Mesendoderm (in vitro differentiated cells): ENCODE results near the gene SP100.
A peak's percentile ranks its signal among the peaks of the same experiment; 100 is the strongest.

Experiments
- DNase-seq: peaks from one replicate; pipeline ENCODE4 v3.0.0; 2013
- H2AK5ac ChIP-seq: 2 replicates; pipeline ENCODE4 v1.6.1; 2013; ENCODE audit warnings: low read length, inconsistent platforms
- H2BK120ac ChIP-seq: 2 replicates; pipeline ENCODE4 v1.6.1; 2013; ENCODE audit warnings: low read depth, mild to moderate bottlenecking, low read length, moderate library complexity, mixed read lengths
- H2BK15ac ChIP-seq: replicated peaks from 2 replicates; pipeline ENCODE4 v1.6.1; 2013; ENCODE audit warnings: low read depth, mild to moderate bottlenecking, moderate library complexity
- H2BK5ac ChIP-seq: 2 replicates; pipeline ENCODE4 v1.6.1; 2013; ENCODE audit warnings: low read length, inconsistent platforms
- H3K18ac ChIP-seq: 2 replicates; pipeline ENCODE4 v1.6.1; 2013; ENCODE audit warnings: mild to moderate bottlenecking, low read length, mixed read lengths
- H3K23ac ChIP-seq: one replicate; pipeline ENCODE4 v1.6.1; 2013; ENCODE audit warnings: low read length
- H3K27ac ChIP-seq: 2 replicates; pipeline ENCODE4 v1.5.1; 2013; ENCODE audit warnings: low read depth, mild to moderate bottlenecking, inconsistent platforms, low read length, moderate library complexity
- H3K27me3 ChIP-seq: 2 replicates; pipeline ENCODE4 v1.6.1; 2013; ENCODE audit warnings: low read length, control low read depth, mild to moderate bottlenecking, inconsistent platforms; ENCODE audit not compliant: insufficient read depth, poor library complexity
- H3K36me3 ChIP-seq: 2 replicates; pipeline ENCODE4 v1.6.1; 2013; ENCODE audit warnings: low read length, inconsistent platforms; ENCODE audit not compliant: control insufficient read depth, insufficient read depth
- H3K4ac ChIP-seq: one replicate; pipeline ENCODE4 v1.6.1; 2013; ENCODE audit warnings: low read depth, mild to moderate bottlenecking, low read length, moderate library complexity
- H3K4me1 ChIP-seq: 2 replicates; pipeline ENCODE4 v1.6.1; 2013; ENCODE audit warnings: low read depth, low read length, inconsistent platforms; ENCODE audit not compliant: control insufficient read depth
- H3K4me2 ChIP-seq: 2 replicates; pipeline ENCODE4 v1.6.1; 2013; ENCODE audit warnings: low read length
- H3K4me3 ChIP-seq: 2 replicates; pipeline ENCODE4 v1.5.1; 2013; ENCODE audit warnings: mild to moderate bottlenecking, low read length
- H3K56ac ChIP-seq: one replicate; pipeline ENCODE4 v1.6.1; 2013; ENCODE audit warnings: low read length
- H3K79me1 ChIP-seq: 2 replicates; pipeline ENCODE4 v1.6.1; 2013; ENCODE audit warnings: low read length, inconsistent platforms
- H3K79me2 ChIP-seq: 2 replicates; pipeline ENCODE4 v1.6.1; 2013; ENCODE audit warnings: mild to moderate bottlenecking, low read length; ENCODE audit not compliant: control insufficient read depth, insufficient read depth
- H3K9ac ChIP-seq: 2 replicates; pipeline ENCODE4 v1.6.1; 2013; ENCODE audit warnings: low read length, inconsistent platforms
- H4K5ac ChIP-seq: one replicate; pipeline ENCODE4 v1.6.1; 2013; ENCODE audit warnings: low read length
- H4K8ac ChIP-seq: one replicate; pipeline ENCODE4 v1.6.1; 2013; ENCODE audit warnings: low read depth, mild to moderate bottlenecking, control low read depth, low read length, moderate library complexity
- WGBS: extraction: QIAGEN DNeasy Blood & Tissue Kit; methylation state at CpG from one replicate; pipeline ENCODE4 v1.1.7; 2013; ENCODE audit warnings: low lambda C conversion rate, missing lambda C conversion rate; ENCODE audit not compliant: insufficient coverage; ENCODE audit errors: extremely low coverage; 5-methylcytosine and 5-hydroxymethylcytosine counted together

The SP100 gene

DNA sequence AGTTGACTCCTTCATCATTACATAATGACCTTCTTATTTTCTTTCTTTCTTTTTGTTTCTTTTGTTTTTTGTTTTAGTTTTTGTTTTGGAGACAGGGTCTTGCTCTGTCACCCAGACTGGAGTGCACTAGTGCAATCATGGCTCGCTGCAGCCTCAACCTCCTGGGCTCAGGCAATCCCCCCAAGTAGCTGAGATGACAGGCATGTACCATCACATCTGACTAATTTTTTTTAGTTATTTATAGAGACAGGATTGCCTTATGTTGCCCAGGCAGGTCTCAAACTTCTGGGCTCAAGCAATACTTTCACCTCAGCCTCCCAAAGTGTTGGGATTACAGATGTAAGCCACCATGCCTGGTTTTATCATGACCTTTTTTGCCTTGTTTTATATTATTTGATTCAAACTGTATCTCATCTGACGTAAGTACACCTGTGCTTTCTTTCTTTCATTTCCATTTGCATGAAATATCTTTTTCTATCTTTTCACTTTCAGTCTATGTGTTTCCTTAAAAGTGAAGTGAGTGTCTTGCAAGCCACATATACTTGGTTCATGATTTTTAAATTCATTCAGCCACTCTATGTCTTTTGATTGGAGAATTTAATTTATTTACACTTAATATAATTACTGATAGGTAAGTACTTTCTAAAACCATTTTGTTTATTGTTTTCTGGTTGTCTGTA is 39.1 kb downstream of the SP100 start:
- Histone ChIP-seq H3K79me1 (no peaks in the 10 kb centered on the region), H2BK15ac (no peak overlapping the region), H2BK120ac (no peak overlapping the region), H3K4me2 (no peak overlapping the region), H3K27ac (no peak overlapping the region), H4K5ac (no peak overlapping the region), H2AK5ac (no peak overlapping the region), H4K8ac (no peak overlapping the region), H3K4me1 (no peaks in the 10 kb centered on the region), H3K56ac (no peak overlapping the region), H3K4me3 (no peak overlapping the region), H3K4ac (no peak overlapping the region), H3K79me2 (no peaks in the 10 kb centered on the region), H3K23ac (no peak overlapping the region), H3K27me3 (no peaks in the 10 kb centered on the region), H3K36me3 (no peaks in the 10 kb centered on the region), H3K9ac (no peak overlapping the region), H3K18ac (no peak overlapping the region), H2BK5ac (no peak overlapping the region)
- no CpG with 5 or more reads among the region's 2 CpGs for WGBS
- DNase-seq = no peak

DNA sequence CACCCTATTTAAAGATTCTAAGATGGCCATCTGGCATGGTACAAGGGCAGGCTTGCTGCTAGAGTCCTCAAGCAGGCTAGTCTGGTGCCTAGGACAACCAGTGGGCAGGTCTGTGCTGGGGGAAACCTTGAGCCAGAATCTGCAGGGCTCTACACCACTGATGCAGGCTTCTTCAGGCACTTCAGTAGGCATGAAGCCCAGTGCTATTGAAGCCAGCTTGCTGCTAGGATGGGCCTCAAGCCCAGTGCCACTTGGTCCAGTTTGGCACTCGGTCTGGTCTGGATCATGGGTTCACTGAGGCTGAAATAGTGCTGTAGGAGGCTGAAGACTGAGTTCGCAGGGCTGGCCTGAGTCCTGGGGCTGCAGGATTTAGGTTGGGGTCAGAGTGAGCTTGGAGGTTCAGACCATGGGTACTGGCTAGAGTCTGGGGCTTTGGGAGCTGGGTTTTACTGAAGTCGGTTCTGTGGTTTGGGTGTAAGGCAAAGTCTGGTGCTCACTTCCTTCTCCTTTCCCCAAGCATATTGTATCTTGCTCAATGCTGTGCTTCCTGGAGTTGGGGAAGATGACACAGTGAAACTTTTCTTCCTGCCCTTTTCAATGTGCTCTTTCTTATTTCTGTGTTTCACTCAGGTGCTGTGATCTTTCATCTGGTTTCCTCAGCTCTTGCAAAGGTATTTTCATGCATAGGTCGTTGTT is 41.2 kb downstream of the SP100 start:
- Histone ChIP-seq H3K9ac (no peak overlapping the region), H3K4me3 (no peak overlapping the region), H4K5ac (no peak overlapping the region), H3K79me2 (no peaks in the 10 kb centered on the region), H2BK5ac (no peak overlapping the region), H3K18ac (no peak overlapping the region), H2AK5ac (no peak overlapping the region), H3K4me2 (no peak overlapping the region), H4K8ac (no peak overlapping the region), H2BK120ac (no peak overlapping the region), H3K27me3 (no peaks in the 10 kb centered on the region), H3K79me1 (no peaks in the 10 kb centered on the region), H3K56ac (no peak overlapping the region), H2BK15ac (no peak overlapping the region), H3K36me3 (no peaks in the 10 kb centered on the region), H3K23ac (no peak overlapping the region), H3K4me1 (no peaks in the 10 kb centered on the region), H3K4ac (no peak overlapping the region), H3K27ac (no peak overlapping the region)
- no CpG with 5 or more reads among the region's 4 CpGs for WGBS
- DNase-seq = no peak

DNA sequence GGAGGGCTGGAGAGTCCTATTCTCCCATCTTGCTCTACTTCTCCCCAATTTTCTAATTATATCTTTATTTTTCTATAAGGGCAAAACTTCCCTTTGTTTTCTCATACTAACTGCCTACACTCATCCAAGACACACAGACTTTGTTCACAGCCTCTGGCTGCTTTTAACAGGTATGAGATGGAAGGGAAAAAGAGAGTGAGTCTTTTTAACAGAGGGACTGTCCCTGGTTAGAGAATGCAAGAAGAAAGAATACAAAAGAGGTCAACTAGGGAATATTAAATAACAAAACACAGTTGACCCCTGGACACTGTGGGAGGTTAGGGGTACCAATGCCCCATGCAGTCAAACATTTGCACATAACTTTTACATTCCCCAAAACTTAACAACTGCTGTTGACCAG is 41.8 kb downstream of the SP100 start:
- Histone ChIP-seq H3K4me1 (no peaks in the 10 kb centered on the region), H4K5ac (no peak overlapping the region), H3K4me3 (no peak overlapping the region), H3K27ac (no peak overlapping the region), H4K8ac (no peak overlapping the region), H3K23ac (no peak overlapping the region), H2BK120ac (no peak overlapping the region), H3K9ac (no peak overlapping the region), H3K27me3 (no peaks in the 10 kb centered on the region), H3K79me2 (no peaks in the 10 kb centered on the region), H3K56ac (no peak overlapping the region), H3K4me2 (no peak overlapping the region), H2BK5ac (no peak overlapping the region), H3K18ac (no peak overlapping the region), H2AK5ac (no peak overlapping the region), H2BK15ac (no peak overlapping the region), H3K79me1 (no peaks in the 10 kb centered on the region), H3K4ac (no peak overlapping the region), H3K36me3 (no peaks in the 10 kb centered on the region)
- DNase-seq = no peak

DNA sequence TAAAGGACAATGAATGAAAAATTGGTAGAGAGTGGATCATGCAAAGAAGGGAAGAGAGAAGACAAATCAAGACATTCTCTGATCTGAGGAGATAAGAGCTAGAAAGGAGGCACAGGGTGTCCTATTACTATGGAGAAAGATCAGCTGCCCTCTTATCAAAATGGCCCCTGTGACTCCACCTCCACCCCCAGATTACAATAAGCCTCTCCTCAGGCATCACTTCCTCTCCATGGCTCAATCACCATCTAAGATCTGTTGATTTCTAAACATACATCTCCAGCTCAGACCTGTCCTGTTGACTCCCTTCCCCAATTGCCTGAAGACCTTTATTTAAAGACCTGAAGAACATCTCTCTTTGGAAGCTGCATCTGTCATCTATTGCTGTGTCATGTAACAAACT is 43.2 kb downstream of the SP100 start:
- H4K8ac ChIP-seq = no peak overlapping the region
- H2BK5ac ChIP-seq = no peak overlapping the region
- H3K18ac ChIP-seq = no peak overlapping the region
- DNase-seq = peak; percentile 71
- no peak overlapping the region for H3K23ac ChIP-seq
- H2BK120ac ChIP-seq = no peak overlapping the region
- no peak overlapping the region for H3K4me3 ChIP-seq
- H3K27me3 ChIP-seq = no peaks in the 10 kb centered on the region
- H3K9ac ChIP-seq = no peak overlapping the region
- H3K79me1 ChIP-seq = no peaks in the 10 kb centered on the region
- no peak overlapping the region for H4K5ac ChIP-seq
- H3K56ac ChIP-seq = no peak overlapping the region
- no peak overlapping the region for H3K4ac ChIP-seq
- H3K79me2 ChIP-seq = no peaks in the 10 kb centered on the region
- no peaks in the 10 kb centered on the region for H3K4me1 ChIP-seq
- no peak overlapping the region for H3K27ac ChIP-seq
- no peak overlapping the region for H2AK5ac ChIP-seq
- no peak overlapping the region for H3K4me2 ChIP-seq
- H2BK15ac ChIP-seq = no peak overlapping the region
- H3K36me3 ChIP-seq = no peaks in the 10 kb centered on the region

DNA sequence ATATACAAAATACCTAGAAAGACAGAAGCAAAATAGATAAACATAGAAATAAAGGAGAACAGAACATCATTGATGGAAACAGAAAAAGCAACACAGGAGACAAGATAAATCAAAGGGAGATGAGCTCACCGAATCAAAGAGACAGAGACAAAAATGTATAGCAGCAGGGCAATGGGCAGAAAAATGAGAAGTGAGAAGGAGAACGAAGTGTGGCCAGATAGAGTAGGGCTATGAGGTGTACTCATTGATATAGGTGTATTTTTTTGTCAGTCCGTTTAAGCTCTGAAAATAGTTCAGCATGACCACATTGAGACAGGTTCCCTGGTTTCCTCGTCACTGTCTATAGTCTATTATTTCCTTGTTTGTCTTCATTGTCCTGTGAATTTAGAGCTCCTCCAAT is 55.1 kb downstream of the SP100 start:
- no peak overlapping the region for H2BK5ac ChIP-seq
- H4K8ac ChIP-seq = no peak overlapping the region
- WGBS = no CpG with 5 or more reads among the region's 4 CpGs

DNA sequence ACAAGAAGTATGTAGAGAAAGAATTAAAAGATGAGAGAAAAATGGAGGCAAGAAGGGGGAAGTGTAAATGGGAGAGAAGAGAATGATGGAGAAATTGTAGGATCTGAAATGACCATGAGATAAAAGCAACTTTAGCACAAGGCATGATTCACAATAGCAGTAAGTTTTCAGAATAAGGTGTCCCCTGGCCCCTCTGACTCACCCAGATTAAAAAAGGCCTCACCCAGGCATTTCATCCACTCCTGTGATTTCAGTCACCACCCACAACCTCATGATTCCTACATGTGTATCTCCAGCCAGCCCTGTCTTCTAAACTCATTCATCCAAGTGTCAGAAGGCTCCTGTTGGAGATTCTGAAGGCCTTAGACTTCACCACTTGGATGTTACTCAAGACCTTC is 56.6 kb downstream of the SP100 start:
- DNase-seq = no peak
- no peaks in the 10 kb centered on the region for H3K79me2 ChIP-seq
- H3K4me2 ChIP-seq = no peak overlapping the region

More for the DNA sequence above, 55.1 kb downstream of the SP100 start:
- Histone ChIP-seq H3K27ac (no peak overlapping the region), H3K4me2 (no peak overlapping the region), H3K4ac (no peak overlapping the region), H3K79me2 (no peaks in the 10 kb centered on the region), H4K5ac (no peak overlapping the region), H3K23ac (no peak overlapping the region), H3K36me3 (no peaks in the 10 kb centered on the region), H2AK5ac (no peak overlapping the region), H3K79me1 (no peaks in the 10 kb centered on the region), H2BK120ac (no peak overlapping the region), H3K9ac (no peak overlapping the region), H3K4me3 (no peak overlapping the region), H3K27me3 (no peaks in the 10 kb centered on the region), H3K56ac (no peak overlapping the region), H3K4me1 (no peaks in the 10 kb centered on the region), H2BK15ac (no peak overlapping the region), H3K18ac (no peak overlapping the region)
- no peak for DNase-seq

More for the DNA sequence above, 56.6 kb downstream of the SP100 start:
- Histone ChIP-seq H3K9ac (no peak overlapping the region), H2BK5ac (no peak overlapping the region), H3K56ac (no peak overlapping the region), H3K27me3 (no peaks in the 10 kb centered on the region), H3K23ac (no peak overlapping the region), H4K8ac (no peak overlapping the region), H3K4ac (no peak overlapping the region), H3K4me3 (no peak overlapping the region), H3K79me1 (no peaks in the 10 kb centered on the region), H4K5ac (no peak overlapping the region), H3K36me3 (no peaks in the 10 kb centered on the region), H3K18ac (no peak overlapping the region), H2AK5ac (no peak overlapping the region), H2BK15ac (no peak overlapping the region), H2BK120ac (no peak overlapping the region), H3K4me1 (no peaks in the 10 kb centered on the region), H3K27ac (no peak overlapping the region)
